Panc1 (cell line): ENCODE measurements around the gene ESRRB. TPM values are rescaled to one million over a fixed set of nuclear protein-coding genes. Genes with fewer than 3 reads are reported as not detected.
A peak's percentile ranks its signal among the peaks of the same experiment; 100 is the strongest.

Experiments used
- ATAC-seq: fragments of 200-7000 bp; cut with Tn5 transposase; 2 replicates; pipeline ENCODE4 v1.9.1; 2020; ENCODE audit warnings: mild to moderate bottlenecking, moderate library complexity
- BruUV-seq: library from RNA; stranded (reverse); fragments of 400-500 nt; replicated peaks from 2 replicates; lab custom pipeline; 2021; lab: Mats Ljungman, UMichigan
- CTCF ChIA-PET: fragments of 300-600 bp; sonication (Branson Sonifier 250); formaldehyde crosslinking; loops from one replicate; lab custom pipeline; 2022; ENCODE audit warnings: antibody characterized with exemption; lab: Charles Lee
- POLR2A ChIA-PET: fragments of 300-600 bp; sonication (Branson Sonifier 250); formaldehyde crosslinking; loops from one replicate; lab custom pipeline; 2022; ENCODE audit warnings: antibody characterized with exemption; lab: Charles Lee
- DNase-seq: peaks from one replicate; pipeline ENCODE4 v3.0.0-alpha.2; 2010; ENCODE audit warnings: low read depth, low spot score
- H3K27ac ChIP-seq: 2 replicates; pipeline ENCODE4 v1.5.1; 2011; ENCODE audit warnings: mild to moderate bottlenecking, low read length, inconsistent platforms
- H3K27me3 ChIP-seq: fragments of 200-500 bp; sonication (Bioruptor generic); 2 replicates; pipeline ENCODE4 v1.6.0; 2014; ENCODE audit warnings: low read length, inconsistent platforms; ENCODE audit not compliant: control insufficient read depth, insufficient read depth
- H3K36me3 ChIP-seq: fragments of 200-500 bp; sonication (Bioruptor generic); 2 replicates; pipeline ENCODE4 v1.5.1; 2014; ENCODE audit warnings: inconsistent platforms, mild to moderate bottlenecking, low read length, moderate library complexity; ENCODE audit not compliant: control insufficient read depth, insufficient read depth
- H3K4me1 ChIP-seq: 2 replicates; pipeline ENCODE4 v1.5.1; 2011; ENCODE audit warnings: inconsistent platforms, mild to moderate bottlenecking, low read length, moderate library complexity; ENCODE audit not compliant: control insufficient read depth, insufficient read depth
- H3K4me3 ChIP-seq, 2 experiments: 2 replicates each; pipeline ENCODE4 v1.5.1; 2011 to 2012; ENCODE audit warnings: low read depth in 2 of 2, low read length in 2 of 2, mild to moderate bottlenecking in 2 of 2, inconsistent platforms in 1 of 2, moderate library complexity in 1 of 2
- H3K9me3 ChIP-seq: fragments of 200-500 bp; sonication (Bioruptor generic); 2 replicates; pipeline ENCODE4 v1.5.1; 2014; ENCODE audit warnings: low read depth, mild to moderate bottlenecking, inconsistent platforms, low read length, moderate library complexity; ENCODE audit not compliant: control insufficient read depth, insufficient read depth
- POLR2AphosphoS5 ChIP-seq: IDR thresholded peaks from 2 replicates; pipeline ENCODE4 v1.6.1; 2012; ENCODE audit warnings: mild to moderate bottlenecking, low read depth, low read length, moderate library complexity
- SIN3A ChIP-seq: IDR thresholded peaks from 2 replicates; pipeline ENCODE4 v1.6.1; 2012; ENCODE audit warnings: low read depth, mild to moderate bottlenecking, low read length, moderate library complexity, borderline replicate concordance; ENCODE audit not compliant: insufficient read depth
- TCF7L2 ChIP-seq: IDR thresholded peaks from 2 replicates; pipeline ENCODE4 v1.6.1; 2011; ENCODE audit warnings: mild to moderate bottlenecking, low read depth, low read length, inconsistent platforms
- in situ Hi-C: cut with HindIII; loops from 2 replicates; pipeline ENCODE4 v1.10.0; 2016; ENCODE audit warnings: low sequenced_read_pairs, low pct_unique_long_range_greater_than_20kb
- intact Hi-C: fragments of 100-400 bp; cut with micrococcal nuclease; formaldehyde crosslinking; loops from one replicate; pipeline ENCODE4 v1.10.0; 2022; ENCODE audit not compliant: unreplicated experiment
- total RNA-seq: library from RNA; stranded (reverse); gene quantifications from one replicate; pipeline ENCODE4 v1.2.1, GENCODE V29; 2021; ENCODE audit not compliant: unreplicated experiment
- TF ChIP-seq, protein P1 (sequence below), 2 experiments: IDR thresholded peaks; 2 replicates each; pipeline ENCODE4 v1.6.1; 2011 to 2012; ENCODE audit warnings: low read depth in 2 of 2, control low read depth in 1 of 2, low read length in 1 of 2, mild to moderate bottlenecking in 1 of 2, moderate library complexity in 1 of 2; ENCODE audit not compliant: insufficient read depth in 1 of 2
- TF ChIP-seq, protein P2 (sequence below): fragments of 450-650 bp; IDR thresholded peaks from 2 replicates; pipeline ENCODE4 v1.5.1; 2017; ENCODE audit warnings: mild to moderate bottlenecking

The ESRRB gene
- total RNA-seq, 1 experiment from 2014 or later = not detected

DNA sequence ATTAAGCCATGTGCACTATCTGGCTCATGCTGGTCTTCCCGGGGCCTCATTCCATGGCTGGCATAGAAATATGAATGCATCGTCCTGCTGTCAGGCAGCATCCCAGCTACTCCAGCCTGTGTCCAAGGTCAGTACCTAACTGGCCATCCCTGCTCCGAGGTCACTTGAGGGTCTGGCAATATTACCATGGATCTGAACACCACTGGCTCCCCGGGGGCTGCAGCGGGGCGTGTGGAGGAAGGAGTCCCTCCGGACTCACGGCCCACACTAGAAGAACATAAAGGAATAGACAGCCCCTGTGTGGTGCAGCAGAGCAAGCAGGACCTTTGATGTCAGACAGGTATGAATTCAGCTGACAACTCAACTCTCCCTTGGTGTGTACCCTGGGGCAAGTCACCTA, 19.2 kb downstream of the ESRRB start:
- H3K27ac ChIP-seq = no peak overlapping the region
- CTCF ChIA-PET = no interaction called here
- in situ Hi-C loops = no loop called here

DNA sequence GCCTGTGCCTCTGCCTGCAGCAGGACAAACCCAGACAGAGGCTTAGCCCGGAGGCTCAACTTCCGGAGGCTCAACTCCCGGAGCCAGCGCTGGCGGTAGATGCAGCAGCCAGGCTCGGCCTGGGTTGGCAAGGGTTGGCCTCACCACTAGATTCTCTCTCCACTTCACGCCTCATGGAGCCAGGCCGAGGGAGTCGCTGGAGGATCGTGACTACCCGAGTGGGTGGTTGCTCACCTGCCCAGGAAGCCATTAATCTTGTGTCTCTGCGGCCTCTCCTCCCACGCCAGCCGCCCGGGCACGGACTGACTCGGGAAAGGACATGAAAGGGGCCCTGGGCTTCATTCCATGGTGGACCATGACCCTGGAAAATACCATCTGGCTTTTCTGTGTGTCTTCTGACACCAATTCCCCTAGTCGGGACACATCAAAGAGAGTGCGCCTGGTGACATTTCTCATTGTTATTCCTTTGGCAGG, 20.8 kb downstream of the ESRRB start:
- H3K4me1 ChIP-seq = no peaks in the 10 kb centered on the region
- no peak overlapping the region for H3K27ac ChIP-seq
- DNase-seq = no peak
- H3K4me3 ChIP-seq = no peak overlapping the region
- TF ChIP-seq, protein P1, sequence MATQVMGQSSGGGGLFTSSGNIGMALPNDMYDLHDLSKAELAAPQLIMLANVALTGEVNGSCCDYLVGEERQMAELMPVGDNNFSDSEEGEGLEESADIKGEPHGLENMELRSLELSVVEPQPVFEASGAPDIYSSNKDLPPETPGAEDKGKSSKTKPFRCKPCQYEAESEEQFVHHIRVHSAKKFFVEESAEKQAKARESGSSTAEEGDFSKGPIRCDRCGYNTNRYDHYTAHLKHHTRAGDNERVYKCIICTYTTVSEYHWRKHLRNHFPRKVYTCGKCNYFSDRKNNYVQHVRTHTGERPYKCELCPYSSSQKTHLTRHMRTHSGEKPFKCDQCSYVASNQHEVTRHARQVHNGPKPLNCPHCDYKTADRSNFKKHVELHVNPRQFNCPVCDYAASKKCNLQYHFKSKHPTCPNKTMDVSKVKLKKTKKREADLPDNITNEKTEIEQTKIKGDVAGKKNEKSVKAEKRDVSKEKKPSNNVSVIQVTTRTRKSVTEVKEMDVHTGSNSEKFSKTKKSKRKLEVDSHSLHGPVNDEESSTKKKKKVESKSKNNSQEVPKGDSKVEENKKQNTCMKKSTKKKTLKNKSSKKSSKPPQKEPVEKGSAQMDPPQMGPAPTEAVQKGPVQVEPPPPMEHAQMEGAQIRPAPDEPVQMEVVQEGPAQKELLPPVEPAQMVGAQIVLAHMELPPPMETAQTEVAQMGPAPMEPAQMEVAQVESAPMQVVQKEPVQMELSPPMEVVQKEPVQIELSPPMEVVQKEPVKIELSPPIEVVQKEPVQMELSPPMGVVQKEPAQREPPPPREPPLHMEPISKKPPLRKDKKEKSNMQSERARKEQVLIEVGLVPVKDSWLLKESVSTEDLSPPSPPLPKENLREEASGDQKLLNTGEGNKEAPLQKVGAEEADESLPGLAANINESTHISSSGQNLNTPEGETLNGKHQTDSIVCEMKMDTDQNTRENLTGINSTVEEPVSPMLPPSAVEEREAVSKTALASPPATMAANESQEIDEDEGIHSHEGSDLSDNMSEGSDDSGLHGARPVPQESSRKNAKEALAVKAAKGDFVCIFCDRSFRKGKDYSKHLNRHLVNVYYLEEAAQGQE (IDR thresholded peaks at IDR 0.05; ENCODE audit: insufficient read depth in 1 of 2, low read depth in 2 of 2, low read length in 1 of 2) = no peak
- TF ChIP-seq TCF7L2 = peak; percentile 79
- CTCF ChIA-PET = no interaction called here
- in situ Hi-C loops = no loop called here
- no peaks in the 10 kb centered on the region for H3K9me3 ChIP-seq
- ATAC-seq = no peak
- intact Hi-C loops = loop anchor here (10.0 kb wide), 1 partner anchor 248 kb away; no protein-coding TSS in a partner anchor
- no peaks in the 10 kb centered on the region for H3K36me3 ChIP-seq
- peaks cover 3% of the 10 kb centered on the region for H3K27me3 ChIP-seq
- no TSS peak for BruUV-seq
- POLR2A ChIA-PET = no interaction called here

More for the DNA sequence above, 19.2 kb downstream of the ESRRB start:
- TF ChIP-seq, protein P1 (IDR thresholded peaks at IDR 0.05; ENCODE audit: insufficient read depth in 1 of 2, low read depth in 2 of 2, low read length in 1 of 2) = no peak
- TF ChIP-seq TCF7L2 = no peak
- TF ChIP-seq, protein P2, sequence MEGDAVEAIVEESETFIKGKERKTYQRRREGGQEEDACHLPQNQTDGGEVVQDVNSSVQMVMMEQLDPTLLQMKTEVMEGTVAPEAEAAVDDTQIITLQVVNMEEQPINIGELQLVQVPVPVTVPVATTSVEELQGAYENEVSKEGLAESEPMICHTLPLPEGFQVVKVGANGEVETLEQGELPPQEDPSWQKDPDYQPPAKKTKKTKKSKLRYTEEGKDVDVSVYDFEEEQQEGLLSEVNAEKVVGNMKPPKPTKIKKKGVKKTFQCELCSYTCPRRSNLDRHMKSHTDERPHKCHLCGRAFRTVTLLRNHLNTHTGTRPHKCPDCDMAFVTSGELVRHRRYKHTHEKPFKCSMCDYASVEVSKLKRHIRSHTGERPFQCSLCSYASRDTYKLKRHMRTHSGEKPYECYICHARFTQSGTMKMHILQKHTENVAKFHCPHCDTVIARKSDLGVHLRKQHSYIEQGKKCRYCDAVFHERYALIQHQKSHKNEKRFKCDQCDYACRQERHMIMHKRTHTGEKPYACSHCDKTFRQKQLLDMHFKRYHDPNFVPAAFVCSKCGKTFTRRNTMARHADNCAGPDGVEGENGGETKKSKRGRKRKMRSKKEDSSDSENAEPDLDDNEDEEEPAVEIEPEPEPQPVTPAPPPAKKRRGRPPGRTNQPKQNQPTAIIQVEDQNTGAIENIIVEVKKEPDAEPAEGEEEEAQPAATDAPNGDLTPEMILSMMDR = no peak
- no peak for TF ChIP-seq SIN3A
- no peak for TF ChIP-seq POLR2AphosphoS5
- intact Hi-C loops = loop anchor here (10.0 kb wide), 1 partner anchor 250 kb away; no protein-coding TSS in a partner anchor
- ATAC-seq = no peak
- Histone ChIP-seq H3K4me3 (no peak overlapping the region), H3K27me3 (peaks cover 3% of the 10 kb centered on the region; the same call in 1 of the 2 replicates), H3K4me1 (no peaks in the 10 kb centered on the region), H3K36me3 (no peaks in the 10 kb centered on the region), H3K9me3 (no peaks in the 10 kb centered on the region)
- POLR2A ChIA-PET = no interaction called here
- no TSS peak for BruUV-seq
- DNase-seq = no peak
